Body of pancreas (tissue), 4 donors: ENCODE results near the gene PLK5. TPM values are rescaled to one million over a fixed set of nuclear protein-coding genes. Genes with fewer than 3 reads are reported as not detected.

ENCODE experiments used
- ATAC-seq: fragments of 150-250 bp; one replicate; pipeline ENCODE4 v1.9.1; 2016
- DNase-seq, 4 donors: peaks; one replicate each; pipeline ENCODE4 v3.0.0-alpha.2; 2019
- H3K27ac ChIP-seq, 4 donors: fragments of 200-600 bp; sonication (generic); 1 replicate in 3 of 4; 2 replicates in 1 of 4; pipeline versions ENCODE4 v1.5.1 to v1.6.1; 2016 to 2019; ENCODE audit warnings: mild to moderate bottlenecking in 1 of 4, mixed read lengths in 1 of 4, moderate library complexity in 1 of 4
- H3K27me3 ChIP-seq, 2 donors: fragments of 200-600 bp; sonication (generic); one replicate each; pipeline ENCODE4 v1.6.0; 2016; ENCODE audit warnings: mild to moderate bottlenecking in 1 of 2
- H3K36me3 ChIP-seq, 2 donors: fragments of 200-600 bp; sonication (generic); replicated peaks in 1 of 2; 2 replicates each; pipeline ENCODE4 v1.5.1; 2016; ENCODE audit warnings: low read depth in 2 of 2; ENCODE audit not compliant: insufficient read depth in 1 of 2
- H3K4me1 ChIP-seq: fragments of 200-600 bp; sonication (generic); one replicate; pipeline ENCODE4 v1.6.0; 2016
- H3K4me3 ChIP-seq, 2 donors: fragments of 200-600 bp; sonication (generic); 1 replicate in 1 of 2; 2 replicates in 1 of 2; pipeline ENCODE4 v1.5.1; 2016 to 2019
- H3K9me3 ChIP-seq, 3 donors: fragments of 200-600 bp; sonication (generic); 1 replicate in 2 of 3; 2 replicates in 1 of 3; pipeline ENCODE4 v1.5.1; 2016
- POLR2A ChIP-seq, 3 donors: fragments of 450-650 bp; IDR thresholded peaks; one replicate each; pipeline ENCODE4 v1.6.1; 2016; ENCODE audit warnings: antibody characterized with exemption in 3 of 3, mild to moderate bottlenecking in 2 of 3
- WGBS, 2 donors: methylation state at CpG; one replicate each; pipeline ENCODE4 v1.1.5; 2017; 5-methylcytosine and 5-hydroxymethylcytosine counted together
- intact Hi-C: fragments of 100-400 bp; cut with DNase I; formaldehyde crosslinking; loops from one replicate; pipeline ENCODE4 v1.15.1; 2023
- total RNA-seq, 2 donors: library from RNA; depleted of rRNA; stranded (reverse); fragments of >200 nt; gene quantifications; one replicate each; pipeline ENCODE4 v1.1.0, GENCODE V29; 2016
- TF ChIP-seq, protein P1 (sequence below), 7 experiments: fragments of 450-650 bp in 4 of 7; fragments of 200-600 bp in 3 of 7; sonication (generic) in 3 of 7; IDR thresholded peaks; one replicate each; pipeline ENCODE4 v1.5.1; 2016 to 2019; ENCODE audit warnings: antibody characterized with exemption in 7 of 7

PLK5 gene
- total RNA-seq, 2 donors from 2014 or later: not detected

DNA sequence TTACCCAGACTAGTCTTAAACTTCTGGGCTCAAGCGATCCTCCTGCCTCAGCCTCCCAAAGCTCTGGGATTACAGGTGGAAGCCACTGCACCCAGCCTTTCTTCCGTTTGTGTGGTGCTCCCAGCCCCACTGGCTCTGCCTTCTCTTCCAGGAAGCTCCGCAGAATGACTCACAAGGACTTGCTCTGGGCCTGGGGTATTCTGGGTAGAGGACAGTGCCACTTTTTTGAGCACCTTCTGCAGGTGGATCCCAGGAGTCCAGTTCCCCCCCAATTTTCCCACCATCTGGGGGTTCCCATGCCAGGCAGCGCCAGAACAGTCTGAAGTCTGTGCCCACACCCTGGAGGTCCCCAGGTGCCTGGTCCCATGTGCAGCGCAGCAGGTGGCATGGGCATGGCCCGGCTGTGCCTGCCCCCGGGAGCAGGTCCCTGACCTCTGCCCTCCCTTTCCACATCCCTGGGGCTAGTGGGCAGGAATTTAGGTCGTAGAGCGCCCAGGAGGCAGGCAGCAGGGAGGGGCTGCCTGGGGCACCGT, 31.3 kb upstream of the PLK5 start:
- no peaks in the 10 kb centered on the region for H3K36me3 ChIP-seq
- no peak overlapping the region for H3K4me3 ChIP-seq
- H3K4me1 ChIP-seq: peaks cover 37% of the 10 kb centered on the region
- WGBS, 2 donors: 44 to 61% methylated on average over 3 to 10 of the region's 10 CpGs
- H3K9me3 ChIP-seq: no peaks in the 10 kb centered on the region
- ATAC-seq (no peak), DNase-seq (peak in 3 of 4 donors; percentile 59 to 65 (median 60))
- peak overlapping the region in 3 of 4 donors; percentile 59 to 81 (median 80) for H3K27ac ChIP-seq
- H3K27me3 ChIP-seq: no peaks in the 10 kb centered on the region
- TF ChIP-seq, protein P1, sequence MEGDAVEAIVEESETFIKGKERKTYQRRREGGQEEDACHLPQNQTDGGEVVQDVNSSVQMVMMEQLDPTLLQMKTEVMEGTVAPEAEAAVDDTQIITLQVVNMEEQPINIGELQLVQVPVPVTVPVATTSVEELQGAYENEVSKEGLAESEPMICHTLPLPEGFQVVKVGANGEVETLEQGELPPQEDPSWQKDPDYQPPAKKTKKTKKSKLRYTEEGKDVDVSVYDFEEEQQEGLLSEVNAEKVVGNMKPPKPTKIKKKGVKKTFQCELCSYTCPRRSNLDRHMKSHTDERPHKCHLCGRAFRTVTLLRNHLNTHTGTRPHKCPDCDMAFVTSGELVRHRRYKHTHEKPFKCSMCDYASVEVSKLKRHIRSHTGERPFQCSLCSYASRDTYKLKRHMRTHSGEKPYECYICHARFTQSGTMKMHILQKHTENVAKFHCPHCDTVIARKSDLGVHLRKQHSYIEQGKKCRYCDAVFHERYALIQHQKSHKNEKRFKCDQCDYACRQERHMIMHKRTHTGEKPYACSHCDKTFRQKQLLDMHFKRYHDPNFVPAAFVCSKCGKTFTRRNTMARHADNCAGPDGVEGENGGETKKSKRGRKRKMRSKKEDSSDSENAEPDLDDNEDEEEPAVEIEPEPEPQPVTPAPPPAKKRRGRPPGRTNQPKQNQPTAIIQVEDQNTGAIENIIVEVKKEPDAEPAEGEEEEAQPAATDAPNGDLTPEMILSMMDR (IDR thresholded peaks at IDR 0.05): no peak
- peak in 2 of 3 donors; percentile 36 to 50 for TF ChIP-seq POLR2A (IDR thresholded peaks at IDR 0.05)
- intact Hi-C loops: no loop called here

DNA sequence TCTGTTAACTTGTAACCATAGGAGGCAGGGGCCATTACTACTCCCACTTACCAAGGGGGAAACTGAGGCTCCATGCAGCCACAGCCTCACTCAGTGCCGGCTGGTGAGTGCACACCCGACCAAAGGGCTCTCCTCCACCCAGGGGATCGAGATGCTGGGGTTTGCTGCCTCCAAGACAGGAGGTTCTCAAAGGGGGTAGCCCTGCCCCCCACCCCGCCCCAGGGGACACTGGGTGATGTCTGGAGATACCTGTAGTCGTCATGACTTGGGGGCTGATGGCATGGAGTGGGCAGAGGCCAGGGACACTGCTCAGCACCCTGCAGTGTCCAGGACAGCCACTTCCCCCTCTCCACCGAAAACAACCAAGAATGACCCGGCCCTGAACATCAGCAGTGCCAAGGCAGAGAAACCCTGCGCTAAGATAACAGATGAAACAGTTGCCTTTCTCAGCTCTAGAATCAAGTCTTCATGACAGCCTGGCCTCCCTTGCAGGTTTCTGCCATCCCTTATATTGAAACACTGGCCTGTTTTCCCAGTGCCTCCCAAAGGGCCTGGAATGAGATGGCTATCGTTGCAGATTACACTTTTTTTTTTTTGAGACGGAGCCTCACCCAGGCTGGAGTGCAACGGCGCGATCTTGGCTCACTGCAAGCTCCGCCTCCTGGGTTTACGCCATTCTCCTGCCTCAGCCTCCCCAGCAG, 29.6 kb upstream of the PLK5 start:
- TF ChIP-seq POLR2A (IDR thresholded peaks at IDR 0.05): no peak
- Histone ChIP-seq H3K9me3 (no peaks in the 10 kb centered on the region), H3K36me3 (no peaks in the 10 kb centered on the region), H3K4me1 (peaks cover 36% of the 10 kb centered on the region), H3K27ac (no peak overlapping the region), H3K4me3 (no peak overlapping the region), H3K27me3 (no peaks in the 10 kb centered on the region)
- intact Hi-C loops: no loop called here
- 74 to 87% methylated on average over 13 to 15 of the region's 15 CpGs for WGBS, 2 donors
- DNase-seq (no peak), ATAC-seq (no peak)

DNA sequence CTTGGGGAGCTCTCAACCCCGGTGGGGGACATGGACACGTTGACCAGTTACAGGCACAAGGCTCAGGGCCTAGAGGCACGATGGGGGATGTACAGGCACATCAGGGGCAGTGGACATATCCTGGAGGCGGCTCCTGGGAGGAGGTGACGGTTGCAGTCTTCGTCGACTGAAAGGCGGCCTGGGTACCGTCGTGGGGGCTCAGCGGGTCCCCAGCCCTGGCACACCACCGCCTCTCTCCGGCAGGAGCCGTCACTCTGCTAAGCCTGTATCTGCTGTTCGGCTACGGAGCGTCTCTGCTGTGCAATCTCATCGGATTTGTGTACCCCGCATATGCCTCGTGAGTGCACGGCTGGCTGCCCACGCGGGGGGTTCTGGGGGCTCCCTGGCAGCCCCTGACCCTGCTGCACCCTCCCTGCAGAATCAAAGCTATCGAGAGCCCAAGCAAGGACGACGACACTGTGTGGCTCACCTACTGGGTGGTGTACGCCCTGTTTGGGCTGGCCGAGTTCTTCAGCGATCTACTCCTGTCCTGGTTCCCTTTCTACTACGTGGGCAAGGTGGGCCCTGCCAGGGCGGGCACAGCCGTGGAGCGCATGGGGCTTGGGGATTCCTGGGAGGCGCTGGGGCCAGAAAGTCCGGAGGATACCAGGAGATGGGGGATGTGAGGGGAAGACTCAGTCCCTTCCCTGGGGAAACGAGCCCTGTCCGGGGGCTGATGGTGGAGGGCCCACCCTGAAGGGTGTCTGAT, 28.7 kb upstream of the PLK5 start:
- ATAC-seq (no peak), DNase-seq (peak in 1 of 4 donors; percentile 12)
- no peaks in the 10 kb centered on the region for H3K9me3 ChIP-seq
- H3K4me3 ChIP-seq: no peak overlapping the region
- WGBS, 2 donors: 87 to 91% methylated on average over 27 to 37 of the region's 37 CpGs
- no peak overlapping the region for H3K27ac ChIP-seq
- intact Hi-C loops: no loop called here
- H3K4me1 ChIP-seq: peaks cover 27% of the 10 kb centered on the region
- no peak for TF ChIP-seq POLR2A (IDR thresholded peaks at IDR 0.05)
- TF ChIP-seq, protein P1 (IDR thresholded peaks at IDR 0.05): no peak
- H3K36me3 ChIP-seq: no peaks in the 10 kb centered on the region
- no peaks in the 10 kb centered on the region for H3K27me3 ChIP-seq

DNA sequence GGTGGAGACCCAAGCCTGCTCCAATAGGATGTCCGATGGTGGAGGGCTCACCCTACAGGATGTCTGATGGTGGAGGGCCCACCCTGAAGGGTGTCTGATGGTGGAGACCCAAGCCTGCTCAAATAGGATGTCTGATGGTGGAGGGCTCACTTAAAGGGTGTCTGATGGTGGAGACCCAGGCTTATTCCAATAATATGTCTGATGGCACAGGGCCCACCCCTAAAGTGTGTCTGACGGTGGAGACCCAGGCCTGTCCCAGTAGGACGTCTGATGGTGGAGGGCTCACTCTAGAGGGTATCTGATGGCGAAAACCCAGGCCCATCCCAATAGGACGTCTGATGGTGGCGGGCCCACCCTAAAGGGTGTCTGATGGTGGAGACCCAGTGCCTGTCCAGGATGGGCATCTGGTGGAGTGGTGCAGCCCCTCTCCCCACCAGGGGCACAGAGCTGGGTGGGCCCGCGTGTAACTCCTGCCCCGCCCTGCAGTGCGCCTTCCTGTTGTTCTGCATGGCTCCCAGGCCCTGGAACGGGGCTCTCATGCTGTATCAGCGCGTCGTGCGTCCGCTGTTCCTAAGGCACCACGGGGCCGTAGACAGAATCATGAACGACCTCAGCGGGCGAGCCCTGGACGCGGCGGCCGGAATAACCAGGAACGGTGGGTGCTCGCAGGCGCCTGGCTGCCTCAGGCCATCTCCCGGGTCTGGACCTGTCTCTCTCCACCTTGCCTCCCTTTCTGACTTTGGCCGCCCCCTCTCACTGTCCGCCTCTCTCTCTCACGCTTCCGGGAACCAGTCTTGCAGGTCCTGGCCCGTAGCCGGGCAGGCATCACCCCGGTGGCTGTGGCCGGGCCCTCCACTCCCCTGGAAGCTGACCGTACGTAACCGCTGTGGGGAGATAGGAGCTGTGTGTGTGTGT, 27.8 kb upstream of the PLK5 start:
- intact Hi-C loops: no loop called here

More for the DNA sequence above, 27.8 kb upstream of the PLK5 start:
- 63 to 75% methylated on average over 13 to 37 of the region's 40 CpGs for WGBS, 2 donors
- Histone ChIP-seq H3K9me3 (no peaks in the 10 kb centered on the region), H3K4me1 (peaks cover 29% of the 10 kb centered on the region), H3K27me3 (no peaks in the 10 kb centered on the region), H3K27ac (no peak overlapping the region), H3K36me3 (no peaks in the 10 kb centered on the region), H3K4me3 (no peak overlapping the region)
- TF ChIP-seq POLR2A (IDR thresholded peaks at IDR 0.05): no peak
- TF ChIP-seq, protein P1 (IDR thresholded peaks at IDR 0.05): no peak
- ATAC-seq (no peak), DNase-seq (peak in 2 of 4 donors; percentile 32 to 34)
